Measurements from ENCODE around the gene LPGAT1. TPM values are rescaled to one million over a fixed set of nuclear protein-coding genes. Genes with fewer than 3 reads are reported as not detected.
A peak's percentile ranks its signal among the peaks of the same experiment; 100 is the strongest.

LPGAT1 gene
- total and polyA plus RNA-seq, 8 donors: 17.1 to 47.1 (median 20.7) TPM

DNA sequence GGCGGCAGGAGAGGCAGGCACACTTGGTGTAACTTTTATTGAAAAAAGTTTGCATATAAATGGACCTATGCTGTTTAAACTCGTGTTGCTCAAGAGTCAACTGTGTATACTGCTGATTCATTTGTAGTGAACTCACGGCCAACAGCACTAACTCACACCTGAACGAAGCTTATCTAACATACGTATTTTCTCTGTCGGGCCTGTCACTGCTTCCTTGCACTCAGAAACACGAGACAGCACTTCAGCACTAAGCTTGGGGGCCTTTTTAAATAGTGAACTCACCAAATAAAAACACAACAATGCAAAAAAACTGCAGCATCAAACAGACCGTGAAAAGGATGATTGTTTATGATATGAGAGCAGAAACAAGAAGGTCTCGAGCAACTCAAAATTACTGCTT lies 96.2 kb downstream of the LPGAT1 start:
- no peaks in the 10 kb centered on the region for H3K36me3 ChIP-seq

DNA sequence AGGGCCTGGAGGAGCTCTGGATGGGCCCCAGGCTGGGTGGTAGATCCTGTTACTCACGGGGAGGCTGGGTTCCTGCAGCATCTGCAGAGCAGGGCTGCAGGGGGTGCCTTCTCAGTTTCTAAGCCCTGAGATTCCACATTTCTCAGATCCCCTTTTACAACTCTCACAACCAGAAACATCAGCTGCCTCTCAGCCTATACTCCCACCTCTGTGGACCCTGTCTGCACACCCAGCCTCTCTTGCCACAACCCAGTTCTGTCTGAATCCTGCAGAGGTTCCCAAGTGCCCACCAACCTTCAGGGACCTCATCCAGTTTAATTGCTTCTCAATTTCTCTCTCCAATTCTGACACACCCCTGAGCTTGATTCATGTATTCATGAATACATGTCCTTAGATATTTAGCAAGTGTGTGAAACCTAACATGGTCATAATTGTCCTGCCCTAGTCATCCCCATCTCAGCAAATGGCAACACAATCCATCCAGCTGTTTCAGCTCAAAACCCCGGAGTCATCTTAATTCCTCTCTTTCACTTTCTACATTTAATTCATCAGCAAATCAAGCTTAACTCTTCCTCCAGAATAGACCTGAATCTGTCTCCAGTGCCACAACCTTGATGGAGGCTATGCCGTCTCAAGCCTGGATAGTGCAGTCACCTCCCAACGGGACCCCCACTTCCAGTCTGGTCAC lies 98.1 kb downstream of the LPGAT1 start:
- DNase-seq (no peak), ATAC-seq (no peak)
- Histone ChIP-seq H3K9me3 (no peaks in the 10 kb centered on the region), H3K36me3 (no peaks in the 10 kb centered on the region), H3K27me3 (no peaks in the 10 kb centered on the region), H3K27ac (no peak overlapping the region), H3K4me1 (no peaks in the 10 kb centered on the region), H3K4me3 (no peak overlapping the region)
- intact Hi-C loops (cut with DNase I): no loop called here
- TF ChIP-seq, protein P1, sequence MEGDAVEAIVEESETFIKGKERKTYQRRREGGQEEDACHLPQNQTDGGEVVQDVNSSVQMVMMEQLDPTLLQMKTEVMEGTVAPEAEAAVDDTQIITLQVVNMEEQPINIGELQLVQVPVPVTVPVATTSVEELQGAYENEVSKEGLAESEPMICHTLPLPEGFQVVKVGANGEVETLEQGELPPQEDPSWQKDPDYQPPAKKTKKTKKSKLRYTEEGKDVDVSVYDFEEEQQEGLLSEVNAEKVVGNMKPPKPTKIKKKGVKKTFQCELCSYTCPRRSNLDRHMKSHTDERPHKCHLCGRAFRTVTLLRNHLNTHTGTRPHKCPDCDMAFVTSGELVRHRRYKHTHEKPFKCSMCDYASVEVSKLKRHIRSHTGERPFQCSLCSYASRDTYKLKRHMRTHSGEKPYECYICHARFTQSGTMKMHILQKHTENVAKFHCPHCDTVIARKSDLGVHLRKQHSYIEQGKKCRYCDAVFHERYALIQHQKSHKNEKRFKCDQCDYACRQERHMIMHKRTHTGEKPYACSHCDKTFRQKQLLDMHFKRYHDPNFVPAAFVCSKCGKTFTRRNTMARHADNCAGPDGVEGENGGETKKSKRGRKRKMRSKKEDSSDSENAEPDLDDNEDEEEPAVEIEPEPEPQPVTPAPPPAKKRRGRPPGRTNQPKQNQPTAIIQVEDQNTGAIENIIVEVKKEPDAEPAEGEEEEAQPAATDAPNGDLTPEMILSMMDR (IDR thresholded peaks at IDR 0.05): no peak

More for the DNA sequence above, 96.2 kb downstream of the LPGAT1 start:
- no peaks in the 10 kb centered on the region for H3K27me3 ChIP-seq
- no peak overlapping the region for H3K4me3 ChIP-seq
- DNase-seq (no peak), ATAC-seq (peak; percentile 12)
- TF ChIP-seq, protein P1 (IDR thresholded peaks at IDR 0.05): no peak
- H3K9me3 ChIP-seq: no peaks in the 10 kb centered on the region
- H3K27ac ChIP-seq: no peak overlapping the region
- peaks cover 0 to 11% of the 10 kb centered on the region in 2 donors for H3K4me1 ChIP-seq
- intact Hi-C loops (cut with DNase I): no loop called here

DNA sequence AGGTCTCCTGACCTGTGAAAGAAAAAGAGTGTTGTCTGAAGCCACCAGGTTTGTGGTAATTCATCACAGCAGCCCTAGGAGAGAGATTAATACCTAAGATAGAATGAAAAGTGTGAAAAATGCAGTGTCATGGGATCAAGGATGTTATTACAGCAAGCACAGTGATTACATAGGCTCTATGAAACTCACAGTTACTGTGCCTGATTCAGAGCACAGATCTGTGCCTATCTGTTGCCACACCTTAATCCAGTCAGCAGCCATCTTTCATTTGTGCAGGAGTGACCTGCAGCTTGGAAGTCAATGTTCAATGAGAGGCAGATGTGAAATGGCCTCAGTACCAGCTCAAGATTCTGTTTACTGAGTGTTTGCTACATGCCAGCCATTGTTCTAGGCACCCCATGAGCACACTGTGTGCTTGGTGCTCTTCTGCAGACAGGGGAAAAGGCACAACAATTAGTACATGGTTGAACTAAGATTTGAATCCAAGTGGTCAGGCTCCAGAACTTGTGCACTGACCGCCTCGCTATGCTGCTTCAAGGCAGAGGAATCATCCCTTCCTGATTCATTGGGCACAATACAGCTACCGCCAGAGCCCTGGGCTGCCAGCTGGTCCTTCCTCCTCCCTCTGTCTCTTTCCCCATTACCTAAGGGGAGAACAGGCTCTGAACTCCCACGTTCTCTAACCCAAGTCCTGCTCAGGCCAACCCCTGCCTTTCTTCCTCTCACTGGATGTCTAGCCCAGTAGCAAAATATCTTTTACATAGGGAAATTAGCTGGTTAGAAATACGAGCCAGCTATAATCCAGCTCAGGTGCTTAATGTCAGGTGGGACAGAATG lies 98.9 kb downstream of the LPGAT1 start:
- DNase-seq (no peak), ATAC-seq (no peak)
- Histone ChIP-seq H3K9me3 (no peaks in the 10 kb centered on the region), H3K4me1 (no peaks in the 10 kb centered on the region), H3K36me3 (no peaks in the 10 kb centered on the region), H3K27ac (no peak overlapping the region), H3K4me3 (no peak overlapping the region), H3K27me3 (no peaks in the 10 kb centered on the region)
- TF ChIP-seq, protein P1 (IDR thresholded peaks at IDR 0.05): no peak
- intact Hi-C loops (cut with DNase I): no loop called here

DNA sequence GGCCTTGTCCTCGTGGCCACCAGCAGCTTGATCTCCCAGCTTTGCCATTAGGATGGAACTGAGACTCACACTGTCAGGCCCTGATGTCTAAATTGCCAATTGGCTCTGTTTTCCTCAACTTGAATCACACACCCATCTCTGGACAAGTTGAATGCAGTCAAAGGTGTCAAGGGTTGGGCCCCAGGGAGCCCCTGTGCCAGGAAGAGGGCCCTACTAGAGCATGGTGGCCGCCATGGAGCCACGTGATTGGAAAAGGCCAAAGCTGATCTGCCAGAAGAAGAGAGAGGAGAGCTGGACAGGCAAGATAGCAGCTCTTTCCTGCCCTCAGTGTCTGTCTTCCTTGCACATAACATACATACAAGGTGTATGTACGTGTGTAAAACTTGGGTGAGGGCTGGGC lies 100.2 kb downstream of the LPGAT1 start:
- TF ChIP-seq, protein P1 (IDR thresholded peaks at IDR 0.05): no peak
- no peaks in the 10 kb centered on the region for H3K9me3 ChIP-seq
- H3K4me1 ChIP-seq: no peaks in the 10 kb centered on the region
- no peak overlapping the region for H3K4me3 ChIP-seq
- intact Hi-C loops (cut with DNase I): no loop called here
- no peak overlapping the region for H3K27ac ChIP-seq
- no peaks in the 10 kb centered on the region for H3K27me3 ChIP-seq
- no peaks in the 10 kb centered on the region for H3K36me3 ChIP-seq
- DNase-seq (no peak), ATAC-seq (no peak)

DNA sequence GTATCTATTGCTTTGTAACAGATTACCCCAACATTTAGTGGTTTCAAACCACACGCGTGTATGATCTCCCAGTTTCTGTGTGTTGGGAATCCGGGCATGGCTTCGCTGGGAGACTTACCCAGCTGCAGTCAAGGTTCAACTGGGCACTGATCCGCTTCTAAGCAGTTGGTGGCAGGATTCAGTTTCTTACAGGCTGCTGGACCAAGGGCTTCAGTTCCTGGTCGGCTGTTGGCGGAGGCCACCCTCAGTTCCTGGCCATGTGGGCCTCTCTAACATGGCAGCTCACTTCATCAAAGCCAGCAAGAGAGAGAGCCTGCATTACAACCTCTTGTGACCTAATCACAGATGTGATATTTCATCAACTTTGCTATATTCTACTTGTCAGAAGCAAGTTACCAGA lies 101.3 kb downstream of the LPGAT1 start:
- Histone ChIP-seq H3K9me3 (no peaks in the 10 kb centered on the region), H3K4me1 (no peaks in the 10 kb centered on the region), H3K36me3 (no peaks in the 10 kb centered on the region), H3K27me3 (no peaks in the 10 kb centered on the region), H3K4me3 (no peak overlapping the region), H3K27ac (no peak overlapping the region)
- intact Hi-C loops (cut with DNase I): no loop called here
- TF ChIP-seq, protein P1 (IDR thresholded peaks at IDR 0.05): no peak
- ATAC-seq (no peak), DNase-seq (no peak)
